Thymus (tissue), 11 donors: ENCODE measurements around the gene SEC23B. TPM values are rescaled to one million over a fixed set of nuclear protein-coding genes. Genes with fewer than 3 reads are reported as not detected.
"Not testable (repeated sequence)": the region's sequence is repeated elsewhere in the genome, so short reads cannot be mapped to it uniquely, and the experiment has no call there.

ENCODE experiments used
- DNase-seq, 9 donors: peaks; one replicate each; pipeline ENCODE4 v3.0.0-alpha.2; 2013; ENCODE audit warnings: low spot score in 9 of 9, low read depth in 6 of 9, missing footprints in 1 of 9
- H3K27ac ChIP-seq, 2 donors: one replicate each; pipeline ENCODE4 v1.5.1; 2013; ENCODE audit warnings: control low read depth in 1 of 2, low read depth in 1 of 2, low read length in 1 of 2, mild to moderate bottlenecking in 1 of 2, moderate library complexity in 1 of 2
- H3K27me3 ChIP-seq, 2 donors: one replicate each; pipeline ENCODE4 v1.5.1; 2013; ENCODE audit warnings: low read length in 1 of 2; ENCODE audit not compliant: control insufficient read depth in 2 of 2, insufficient read depth in 1 of 2
- H3K36me3 ChIP-seq, 2 donors: one replicate each; pipeline ENCODE4 v1.5.1; 2013; ENCODE audit warnings: low read length in 1 of 2, mild to moderate bottlenecking in 1 of 2, moderate library complexity in 1 of 2; ENCODE audit not compliant: control insufficient read depth in 2 of 2, insufficient read depth in 2 of 2
- H3K4me1 ChIP-seq, 2 donors: one replicate each; pipeline ENCODE4 v1.5.1; 2013; ENCODE audit warnings: low read length in 2 of 2; ENCODE audit not compliant: control insufficient read depth in 2 of 2, insufficient read depth in 2 of 2
- H3K4me3 ChIP-seq, 2 donors: one replicate each; pipeline ENCODE4 v1.5.1; 2013; ENCODE audit warnings: low read length in 2 of 2, control low read depth in 1 of 2, mild to moderate bottlenecking in 1 of 2
- H3K9me3 ChIP-seq, 2 donors: one replicate each; pipeline ENCODE4 v1.5.1; 2013; ENCODE audit warnings: low read length in 1 of 2, mild to moderate bottlenecking in 1 of 2; ENCODE audit not compliant: control insufficient read depth in 2 of 2, insufficient read depth in 1 of 2
- WGBS: extraction: QIAGEN DNeasy Blood & Tissue Kit; methylation state at CpG from one replicate; pipeline ENCODE4 v1.1.7; 2013; 5-methylcytosine and 5-hydroxymethylcytosine counted together
- polyA plus RNA-seq: library from polyadenylated mRNA; stranded (reverse); fragments of 200-250 nt; gene quantifications from one replicate; pipeline ENCODE4 v1.2.3, GENCODE V29; 2013
- total RNA-seq: library from RNA; stranded (reverse); fragments of 120-200 nt; gene quantifications from one replicate; pipeline ENCODE4 v1.2.4, GENCODE V29; 2013
- donor health status: healthy.

The SEC23B gene
- total and polyA plus RNA-seq, 2 donors, result 16.4 to 47.7 TPM

GRCh38 chr20:18514127-18514526 lies 6.4 kb downstream of the SEC23B start:
- Histone ChIP-seq H3K36me3 (peaks cover 12 to 31% of the 10 kb centered on the region in 2 donors), H3K4me3 (no peak overlapping the region), H3K9me3 (no peaks in the 10 kb centered on the region), H3K27me3 (no peaks in the 10 kb centered on the region), H3K4me1 (no peaks in the 10 kb centered on the region), H3K27ac (no peak overlapping the region)
- over 99% methylated on average over 5 of the region's 5 CpGs for WGBS
- no peak for DNase-seq

GRCh38 chr20:18515973-18516372 lies 8.2 kb downstream of the SEC23B start:
- no peak for DNase-seq
- peaks cover 14 to 19% of the 10 kb centered on the region in 2 donors for H3K36me3 ChIP-seq
- no peak overlapping the region for H3K27ac ChIP-seq
- no peaks in the 10 kb centered on the region for H3K9me3 ChIP-seq
- no peak overlapping the region for H3K4me3 ChIP-seq
- no peaks in the 10 kb centered on the region for H3K4me1 ChIP-seq
- no peaks in the 10 kb centered on the region for H3K27me3 ChIP-seq

GRCh38 chr20:18522066-18522465 lies 14.3 kb downstream of the SEC23B start:
- not testable (repeated sequence) for H3K9me3 ChIP-seq, H3K27ac ChIP-seq, H3K27me3 ChIP-seq, DNase-seq, H3K4me1 ChIP-seq, H3K4me3 ChIP-seq
- WGBS, result 98% methylated on average over 9 of the region's 9 CpGs
- peaks cover 25 to 37% of the 10 kb centered on the region in 2 donors for H3K36me3 ChIP-seq

- peaks cover 34 to 43% of the 10 kb centered on the region in 2 donors for H3K36me3 ChIP-seq
- no peaks in the 10 kb centered on the region for H3K9me3 ChIP-seq
- no peaks in the 10 kb centered on the region for H3K27me3 ChIP-seq
- H3K27ac ChIP-seq, result no peak overlapping the region
- H3K4me3 ChIP-seq, result no peak overlapping the region
- no peak for DNase-seq
- 100% methylated on average over 2 of the region's 2 CpGs for WGBS
- no peaks in the 10 kb centered on the region for H3K4me1 ChIP-seq
Observed at GRCh38 chr20:18523066-18523465, 15.3 kb downstream of the SEC23B start.

GRCh38 chr20:18524646-18525045 lies 16.9 kb downstream of the SEC23B start:
- Histone ChIP-seq H3K4me1 (no peaks in the 10 kb centered on the region), H3K4me3 (no peak overlapping the region), H3K27me3 (no peaks in the 10 kb centered on the region), H3K27ac (no peak overlapping the region), H3K36me3 (peaks cover 48 to 59% of the 10 kb centered on the region in 2 donors), H3K9me3 (no peaks in the 10 kb centered on the region)
- no peak for DNase-seq
- WGBS, result 100% methylated on average over 1 of the region's 1 CpG

GRCh38 chr20:18526761-18527160 lies 19.0 kb downstream of the SEC23B start:
- 88% methylated on average over 14 of the region's 14 CpGs for WGBS

GRCh38 chr20:18527339-18527738 lies 19.6 kb downstream of the SEC23B start:
- no peaks in the 10 kb centered on the region for H3K27me3 ChIP-seq
- no peak overlapping the region for H3K4me3 ChIP-seq
- no peak overlapping the region for H3K27ac ChIP-seq
- 98% methylated on average over 2 of the region's 2 CpGs for WGBS
- peaks cover 60 to 63% of the 10 kb centered on the region in 2 donors for H3K36me3 ChIP-seq
- DNase-seq, result no peak
- no peaks in the 10 kb centered on the region for H3K9me3 ChIP-seq
- H3K4me1 ChIP-seq, result no peaks in the 10 kb centered on the region

More at GRCh38 chr20:18526761-18527160, 19.0 kb downstream of the SEC23B start:
- not testable (repeated sequence) for H3K4me1 ChIP-seq, H3K9me3 ChIP-seq, H3K27ac ChIP-seq, DNase-seq, H3K4me3 ChIP-seq, H3K27me3 ChIP-seq
- peaks cover 57 to 62% of the 10 kb centered on the region in 2 donors for H3K36me3 ChIP-seq

GRCh38 chr20:18527836-18528235 lies 20.1 kb downstream of the SEC23B start:
- peaks cover 65 to 66% of the 10 kb centered on the region in 2 donors for H3K36me3 ChIP-seq
- 97% methylated on average over 2 of the region's 2 CpGs for WGBS
- no peaks in the 10 kb centered on the region for H3K9me3 ChIP-seq
- no peaks in the 10 kb centered on the region for H3K27me3 ChIP-seq
- no peak for DNase-seq
- H3K27ac ChIP-seq, result no peak overlapping the region
- H3K4me3 ChIP-seq, result no peak overlapping the region
- H3K4me1 ChIP-seq, result no peaks in the 10 kb centered on the region

- no peaks in the 10 kb centered on the region for H3K27me3 ChIP-seq
- no peak overlapping the region for H3K4me3 ChIP-seq
- H3K27ac ChIP-seq, result no peak overlapping the region
- H3K4me1 ChIP-seq, result no peaks in the 10 kb centered on the region
- H3K9me3 ChIP-seq, result no peaks in the 10 kb centered on the region
- DNase-seq, result no peak
- H3K36me3 ChIP-seq, result peaks cover 70 to 72% of the 10 kb centered on the region in 2 donors
Observed at GRCh38 chr20:18529041-18529440, 21.3 kb downstream of the SEC23B start.

GRCh38 chr20:18532626-18533025 lies 24.9 kb downstream of the SEC23B start:
- 90% methylated on average over 6 of the region's 6 CpGs for WGBS
- Histone ChIP-seq H3K4me3 (no peak overlapping the region), H3K27ac (no peak overlapping the region), H3K4me1 (no peaks in the 10 kb centered on the region), H3K36me3 (peaks cover 50 to 57% of the 10 kb centered on the region in 2 donors), H3K27me3 (no peaks in the 10 kb centered on the region), H3K9me3 (no peaks in the 10 kb centered on the region)
- no peak for DNase-seq
